OCI-LY3 (cell line): ENCODE measurements around the gene CCDC157.
A peak's percentile ranks its signal among the peaks of the same experiment; 100 is the strongest.

ENCODE experiments used
- H2AFZ ChIP-seq: fragments of 200-600, 300-600 bp; shearing (Covaris generic); 2 replicates; pipeline ENCODE4 v1.6.0; 2014; ENCODE audit warnings: antibody characterized with exemption, low read depth, low read length
- H3K27ac ChIP-seq: fragments of 200-600, 300-600 bp; sonication (generic); 2 replicates; pipeline ENCODE4 v1.5.1; 2014; ENCODE audit warnings: mild to moderate bottlenecking, low read length, moderate library complexity, mixed read lengths
- H3K27me3 ChIP-seq: fragments of 200-600, 300-600 bp; sonication (generic); 2 replicates; pipeline ENCODE4 v1.6.1; 2014; ENCODE audit warnings: low read depth, low read length, mixed read lengths
- H3K36me3 ChIP-seq: fragments of 200-600, 300-600 bp; sonication (generic); replicated peaks from 2 replicates; pipeline ENCODE3; 2014; ENCODE audit warnings: low read depth, low read length, mixed read lengths
- H3K4me1 ChIP-seq: fragments of 300-600, 200-600 bp; sonication (generic); 2 replicates; pipeline ENCODE4 v1.6.1; 2014; ENCODE audit warnings: low read length, mixed read lengths
- H3K4me2 ChIP-seq: fragments of 200-600, 300-600 bp; sonication (generic); 2 replicates; pipeline ENCODE4 v1.6.1; 2014; ENCODE audit warnings: low read length, mixed read lengths
- H3K4me3 ChIP-seq: fragments of 300-600, 200-600 bp; sonication (generic); 2 replicates; pipeline ENCODE4 v1.5.1; 2014; ENCODE audit warnings: antibody characterized with exemption, mild to moderate bottlenecking, low read length, moderate library complexity
- H3K79me2 ChIP-seq: fragments of 300-600, 200-600 bp; shearing (Covaris generic); 2 replicates; pipeline ENCODE4 v1.6.1; 2014; ENCODE audit warnings: mild to moderate bottlenecking, low read length, mixed read lengths
- H3K9ac ChIP-seq: fragments of 300-600, 200-600 bp; shearing (Covaris generic); 2 replicates; pipeline ENCODE4 v1.6.0; 2014; ENCODE audit warnings: mild to moderate bottlenecking, low read length, moderate library complexity
- H3K9me3 ChIP-seq: fragments of 200-600, 300-600 bp; shearing (Covaris generic); 2 replicates; pipeline ENCODE4 v1.6.1; 2014; ENCODE audit warnings: low read length, mixed read lengths; ENCODE audit not compliant: insufficient read depth
- H4K20me1 ChIP-seq: fragments of 200-600, 300-600 bp; sonication (generic); 2 replicates; pipeline ENCODE4 v1.6.1; 2016; ENCODE audit warnings: low read length, mixed read lengths; ENCODE audit not compliant: insufficient read depth
- EZH2phosphoT487 ChIP-seq: fragments of 200-600 bp; shearing (Covaris generic); IDR thresholded peaks from 2 replicates; pipeline ENCODE4 v1.6.1; 2018; ENCODE audit warnings: antibody characterized with exemption, mixed run types, low read depth
- TF ChIP-seq, protein P1 (sequence below): fragments of 200-600, 300-600 bp; sonication (generic); IDR thresholded peaks from 2 replicates; pipeline ENCODE4 v1.5.1; 2014; ENCODE audit warnings: antibody characterized with exemption, low read length, low read depth

Gene CCDC157

DNA sequence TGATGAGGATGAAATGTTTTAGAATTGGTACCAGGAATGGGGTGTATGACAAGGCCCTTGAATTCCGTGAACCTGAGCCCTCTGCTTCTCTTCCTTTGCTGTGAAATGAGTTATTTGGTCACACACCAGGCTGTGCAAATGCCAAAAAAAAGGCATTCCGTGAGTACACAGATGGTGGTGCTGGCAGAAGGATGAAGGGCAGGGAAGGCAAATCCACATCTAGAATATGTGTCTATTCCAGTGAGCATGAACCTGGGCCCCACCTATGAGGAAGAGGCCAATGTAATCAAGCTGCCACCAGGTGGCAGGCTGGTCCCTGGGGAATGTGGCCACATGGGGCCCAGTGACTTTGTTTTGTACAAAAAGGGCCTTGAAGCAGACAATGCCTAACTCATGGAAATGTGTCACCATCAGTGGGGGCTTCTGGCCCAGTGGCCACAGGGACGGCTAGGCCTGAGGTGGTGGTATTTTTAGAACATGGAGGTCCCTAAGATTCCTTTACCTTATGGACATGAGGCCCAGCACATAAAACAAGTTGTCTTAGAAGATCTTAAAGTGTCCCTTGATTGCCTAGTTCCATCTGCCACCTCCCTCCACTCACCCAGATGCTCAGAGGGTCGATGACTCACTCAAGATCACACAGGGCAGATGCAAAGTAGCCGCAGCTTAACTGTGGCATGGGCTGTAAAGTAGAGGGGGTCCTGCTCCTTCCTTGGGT is 34.3 kb downstream of the CCDC157 start:
- Histone ChIP-seq H3K9ac (peak overlapping the region; percentile 23; the same call in 1 of the 2 replicates), H3K4me3 (no peak overlapping the region), H3K36me3 (no peaks in the 10 kb centered on the region), H3K27ac (peak overlapping the region; percentile 69), H2AFZ (peak overlapping the region; percentile 48), H3K4me2 (peak overlapping the region; percentile 92), H3K27me3 (no peaks in the 10 kb centered on the region), H3K4me1 (peaks cover 48% of the 10 kb centered on the region), H4K20me1 (no peaks in the 10 kb centered on the region), H3K79me2 (no peaks in the 10 kb centered on the region), H3K9me3 (no peaks in the 10 kb centered on the region)
- TF ChIP-seq EZH2phosphoT487: no peak
- TF ChIP-seq, protein P1, sequence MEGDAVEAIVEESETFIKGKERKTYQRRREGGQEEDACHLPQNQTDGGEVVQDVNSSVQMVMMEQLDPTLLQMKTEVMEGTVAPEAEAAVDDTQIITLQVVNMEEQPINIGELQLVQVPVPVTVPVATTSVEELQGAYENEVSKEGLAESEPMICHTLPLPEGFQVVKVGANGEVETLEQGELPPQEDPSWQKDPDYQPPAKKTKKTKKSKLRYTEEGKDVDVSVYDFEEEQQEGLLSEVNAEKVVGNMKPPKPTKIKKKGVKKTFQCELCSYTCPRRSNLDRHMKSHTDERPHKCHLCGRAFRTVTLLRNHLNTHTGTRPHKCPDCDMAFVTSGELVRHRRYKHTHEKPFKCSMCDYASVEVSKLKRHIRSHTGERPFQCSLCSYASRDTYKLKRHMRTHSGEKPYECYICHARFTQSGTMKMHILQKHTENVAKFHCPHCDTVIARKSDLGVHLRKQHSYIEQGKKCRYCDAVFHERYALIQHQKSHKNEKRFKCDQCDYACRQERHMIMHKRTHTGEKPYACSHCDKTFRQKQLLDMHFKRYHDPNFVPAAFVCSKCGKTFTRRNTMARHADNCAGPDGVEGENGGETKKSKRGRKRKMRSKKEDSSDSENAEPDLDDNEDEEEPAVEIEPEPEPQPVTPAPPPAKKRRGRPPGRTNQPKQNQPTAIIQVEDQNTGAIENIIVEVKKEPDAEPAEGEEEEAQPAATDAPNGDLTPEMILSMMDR: peak; percentile 89

GRCh38 chr22:30392661-30393321 is 36.0 kb downstream of the CCDC157 start:
- H3K79me2 ChIP-seq: no peaks in the 10 kb centered on the region
- peak overlapping the region; percentile 94 for H2AFZ ChIP-seq
- peak overlapping the region; percentile 69 for H3K27ac ChIP-seq
- H3K4me3 ChIP-seq: peak overlapping the region; percentile 64
- H3K4me1 ChIP-seq: peaks cover 48% of the 10 kb centered on the region
- no peaks in the 10 kb centered on the region for H3K9me3 ChIP-seq
- peak overlapping the region; percentile 92 for H3K4me2 ChIP-seq
- peak overlapping the region; percentile 63 for H3K9ac ChIP-seq
- no peak for TF ChIP-seq EZH2phosphoT487
- TF ChIP-seq, protein P1: no peak
- H3K27me3 ChIP-seq: 0 out of 2 replicates have a peak, but pooled peaks cover 5% of the 10 kb centered on the region
- no peaks in the 10 kb centered on the region for H4K20me1 ChIP-seq
- no peaks in the 10 kb centered on the region for H3K36me3 ChIP-seq

DNA sequence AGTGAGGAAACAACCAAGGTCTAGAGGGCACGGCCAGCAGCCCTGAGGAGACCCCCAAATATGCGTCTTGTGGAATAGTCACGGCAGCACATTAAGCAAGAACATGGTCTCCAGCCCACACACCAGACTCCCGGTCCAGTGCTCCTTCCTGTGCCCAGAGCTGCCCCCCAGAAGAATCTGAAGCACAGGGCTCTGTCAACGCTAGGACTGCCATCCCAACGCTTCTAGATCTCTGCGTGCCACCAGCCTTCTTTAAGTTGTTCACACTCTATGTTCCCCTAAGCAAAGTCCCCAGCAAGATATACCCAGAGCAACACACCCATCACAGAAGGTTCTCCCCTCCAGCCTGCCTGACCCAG is 36.5 kb downstream of the CCDC157 start:
- H3K27ac ChIP-seq: peak overlapping the region; percentile 69
- H3K9me3 ChIP-seq: no peaks in the 10 kb centered on the region
- H3K79me2 ChIP-seq: no peaks in the 10 kb centered on the region
- H3K4me2 ChIP-seq: peak overlapping the region; percentile 92
- 0 out of 2 replicates have a peak, but pooled peaks cover 7% of the 10 kb centered on the region for H3K27me3 ChIP-seq
- no peaks in the 10 kb centered on the region for H3K36me3 ChIP-seq
- H2AFZ ChIP-seq: peak overlapping the region; percentile 94; the same call in 1 of the 2 replicates
- TF ChIP-seq EZH2phosphoT487: no peak
- TF ChIP-seq, protein P1: no peak
- H3K4me1 ChIP-seq: peaks cover 49% of the 10 kb centered on the region
- H4K20me1 ChIP-seq: no peaks in the 10 kb centered on the region
- H3K4me3 ChIP-seq: peak overlapping the region; percentile 64
- H3K9ac ChIP-seq: peak overlapping the region; percentile 63; the same call in 1 of the 2 replicates

GRCh38 chr22:30393885-30394284 is 37.1 kb downstream of the CCDC157 start:
- H3K27me3 ChIP-seq: 0 out of 2 replicates have a peak, but pooled peaks cover 7% of the 10 kb centered on the region
- no peaks in the 10 kb centered on the region for H4K20me1 ChIP-seq
- no peaks in the 10 kb centered on the region for H3K79me2 ChIP-seq
- H2AFZ ChIP-seq: no peak overlapping the region
- H3K4me1 ChIP-seq: peaks cover 44% of the 10 kb centered on the region
- H3K9ac ChIP-seq: no peak overlapping the region; the same call in 1 of the 2 replicates
- H3K27ac ChIP-seq: no peak overlapping the region
- peak overlapping the region; percentile 92; the same call in 1 of the 2 replicates for H3K4me2 ChIP-seq
- TF ChIP-seq, protein P1: no peak
- TF ChIP-seq EZH2phosphoT487: no peak
- H3K9me3 ChIP-seq: no peaks in the 10 kb centered on the region
- H3K4me3 ChIP-seq: no peak overlapping the region
- H3K36me3 ChIP-seq: no peaks in the 10 kb centered on the region
